A549 (cell line): ENCODE data around the gene GPAT3.

ENCODE experiments used
- CTCF ChIP-seq: fragments of >200 bp; sonication (Bioruptor Twin); formaldehyde crosslinking; IDR thresholded peaks from 3 replicates; pipeline ENCODE4 v1.5.1; 2016
- EP300 ChIP-seq, 2 experiments: fragments of >200 bp; sonication (Bioruptor Twin); formaldehyde crosslinking; IDR thresholded peaks; 2 replicates in 1 of 2; 3 replicates in 1 of 2; pipeline ENCODE4 v1.6.1; 2016 to 2017
- MAFK ChIP-seq: fragments of 450-650 bp; IDR thresholded peaks from 2 replicates; pipeline ENCODE4 v1.6.1; 2014; ENCODE audit not compliant: partially characterized antibody
- MYC ChIP-seq: IDR thresholded peaks from 2 replicates; pipeline ENCODE4 v1.6.1; 2012; ENCODE audit warnings: mild to moderate bottlenecking, inconsistent platforms, low read length, improper control_type of control experiment, borderline replicate concordance
- POLR2A ChIP-seq: IDR thresholded peaks from 2 replicates; pipeline ENCODE4 v1.6.1; 2012; ENCODE audit warnings: mild to moderate bottlenecking, low read length
- RCOR1 ChIP-seq: fragments of 150-350 bp; IDR thresholded peaks from 2 replicates; pipeline ENCODE4 v1.6.1; 2014; ENCODE audit warnings: antibody characterized with exemption, low read length, low read depth
- REST ChIP-seq: fragments of 200-600 bp; sonication (generic); IDR thresholded peaks from 2 replicates; pipeline ENCODE4 v1.6.1; 2016; ENCODE audit warnings: antibody characterized with exemption, mild to moderate bottlenecking, moderate library complexity
- SMC3 ChIP-seq: fragments of >200 bp; sonication (Bioruptor Twin); formaldehyde crosslinking; IDR thresholded peaks from 3 replicates; pipeline ENCODE4 v1.6.1; 2018; ENCODE audit warnings: inconsistent platforms
- ZC3H11A ChIP-seq: fragments of 450-650 bp; IDR thresholded peaks from 2 replicates; pipeline ENCODE4 v1.6.1; 2014; ENCODE audit warnings: antibody characterized with exemption, mild to moderate bottlenecking
- ZFP36 ChIP-seq: fragments of 450-650 bp; IDR thresholded peaks from 2 replicates; pipeline ENCODE4 v1.6.1; 2014; ENCODE audit warnings: borderline replicate concordance; ENCODE audit not compliant: partially characterized antibody
- TF ChIP-seq, protein P1 (sequence below): fragments of 250-450 bp; sonication (Bioruptor Pico); IDR thresholded peaks from 2 replicates; pipeline ENCODE4 v1.5.0; 2021; ENCODE audit warnings: mild to moderate bottlenecking, moderate library complexity, borderline replicate concordance
- TF ChIP-seq, protein P2 (sequence below): fragments of 150-350 bp; IDR thresholded peaks from 2 replicates; pipeline ENCODE4 v1.6.1; 2014; ENCODE audit warnings: low read depth, mild to moderate bottlenecking, low read length

- TF ChIP-seq CTCF (no peak), EP300 (IDR thresholded peaks at IDR 0.05) (no peak), REST (no peak), MAFK (no peak), ZC3H11A (no peak), MYC (no peak), POLR2A (no peak), ZFP36 (no peak), SMC3 (no peak), RCOR1 (no peak)
- TF ChIP-seq, protein P1, sequence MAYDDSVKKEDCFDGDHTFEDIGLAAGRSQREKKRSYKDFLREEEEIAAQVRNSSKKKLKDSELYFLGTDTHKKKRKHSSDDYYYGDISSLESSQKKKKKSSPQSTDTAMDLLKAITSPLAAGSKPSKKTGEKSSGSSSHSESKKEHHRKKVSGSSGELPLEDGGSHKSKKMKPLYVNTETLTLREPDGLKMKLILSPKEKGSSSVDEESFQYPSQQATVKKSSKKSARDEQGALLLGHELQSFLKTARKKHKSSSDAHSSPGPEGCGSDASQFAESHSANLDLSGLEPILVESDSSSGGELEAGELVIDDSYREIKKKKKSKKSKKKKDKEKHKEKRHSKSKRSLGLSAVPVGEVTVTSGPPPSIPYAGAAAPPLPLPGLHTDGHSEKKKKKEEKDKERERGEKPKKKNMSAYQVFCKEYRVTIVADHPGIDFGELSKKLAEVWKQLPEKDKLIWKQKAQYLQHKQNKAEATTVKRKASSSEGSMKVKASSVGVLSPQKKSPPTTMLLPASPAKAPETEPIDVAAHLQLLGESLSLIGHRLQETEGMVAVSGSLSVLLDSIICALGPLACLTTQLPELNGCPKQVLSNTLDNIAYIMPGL (CRISPR knock-in tag), result no peak
- TF ChIP-seq, protein P2, sequence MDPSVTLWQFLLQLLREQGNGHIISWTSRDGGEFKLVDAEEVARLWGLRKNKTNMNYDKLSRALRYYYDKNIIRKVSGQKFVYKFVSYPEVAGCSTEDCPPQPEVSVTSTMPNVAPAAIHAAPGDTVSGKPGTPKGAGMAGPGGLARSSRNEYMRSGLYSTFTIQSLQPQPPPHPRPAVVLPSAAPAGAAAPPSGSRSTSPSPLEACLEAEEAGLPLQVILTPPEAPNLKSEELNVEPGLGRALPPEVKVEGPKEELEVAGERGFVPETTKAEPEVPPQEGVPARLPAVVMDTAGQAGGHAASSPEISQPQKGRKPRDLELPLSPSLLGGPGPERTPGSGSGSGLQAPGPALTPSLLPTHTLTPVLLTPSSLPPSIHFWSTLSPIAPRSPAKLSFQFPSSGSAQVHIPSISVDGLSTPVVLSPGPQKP, result no peak
Measured at GRCh38 chr4:83636930-83637329, 101.0 kb downstream of the GPAT3 start.
